ENCODE data around the gene MRE11. TPM values are rescaled to one million over a fixed set of nuclear protein-coding genes. Genes with fewer than 3 reads are reported as not detected.

The MRE11 gene
- total RNA-seq (2021) = 37.1 and 40.7 TPM in 2 replicates
- long read RNA-seq, full-length matches to known transcripts = 95 of 418 reads
- long read RNA-seq, partial matches to known transcripts = 153 of 418 reads
- long read RNA-seq, other reads (novel, unspliced or antisense) = 170 of 418 reads

DNA sequence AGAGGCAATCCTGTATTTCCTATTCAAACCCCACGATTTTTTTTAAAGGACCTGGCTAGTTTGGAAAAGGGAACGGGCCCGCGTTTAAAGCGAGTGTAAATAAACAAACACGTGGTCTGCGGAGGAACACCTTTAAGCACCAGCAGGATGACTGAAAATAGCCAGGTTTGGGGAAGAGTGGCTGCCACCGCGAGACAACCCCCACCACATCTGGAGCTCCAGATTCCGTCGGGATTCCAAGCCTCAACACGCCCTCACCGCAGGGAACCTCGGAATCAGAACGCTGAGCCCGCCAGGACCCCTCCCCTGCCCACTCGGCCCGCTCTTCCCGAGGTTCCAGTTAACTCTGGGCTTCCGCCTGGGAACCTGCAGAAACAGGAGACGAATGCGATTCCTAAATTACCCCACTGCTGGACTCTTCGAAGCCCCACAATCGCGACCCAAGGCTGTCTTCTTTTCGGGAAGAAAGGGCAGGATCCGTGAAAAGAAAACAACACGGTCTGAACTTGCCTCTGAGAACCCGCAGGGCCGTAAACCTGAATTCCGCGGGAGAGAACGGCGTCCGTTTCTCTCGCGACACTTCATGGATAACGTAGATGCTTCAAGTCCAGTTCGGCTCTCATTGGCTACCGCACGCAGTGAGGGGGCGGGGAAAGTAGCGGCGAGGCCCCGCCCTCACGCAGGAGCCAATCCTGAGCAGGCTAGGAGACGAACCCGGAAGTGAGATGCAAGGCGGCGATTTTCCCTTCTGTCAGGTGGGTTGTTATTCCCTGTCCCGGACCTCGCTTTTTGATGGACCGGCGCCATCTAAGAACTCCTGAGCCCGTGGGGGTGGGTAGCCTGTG lies at the start of gene MRE11, which contains the start of gene ANKRD49:
Gene MRE11 (minus strand): TSS at position 564 of the 845 bp plus-strand sequence. CDS start 1,043 bp downstream, outside the sequence.
Gene ANKRD49 (plus strand): TSS at position 704 of the 845 bp plus-strand sequence. CDS start 2,710 bp downstream, outside the sequence.
- whole genome bisulfite sequencing (ENCODE audit: extremely low coverage, insufficient read length, low lambda C conversion rate) = no CpG with 5 or more reads among the region's 55 CpGs
- peaks cover 13 to 38% (median 33%) of the 10 kb centered on the region in 3 experiments; a peak in 6 of 7 replicates for H3K36me3 Mint-ChIP-seq (ENCODE audit: insufficient read depth in 1 of 3, low read depth in 3 of 3)
- H3K27me3 ChIP-seq (ENCODE audit: insufficient read depth, low read length) = no peaks in the 10 kb centered on the region

More for the DNA sequence above, at the start of gene MRE11, which contains the start of gene ANKRD49:
- H3K79me1 ChIP-seq (ENCODE audit: insufficient read depth, low read depth, low read length, poor library complexity, severe bottlenecking) = peaks cover 2% of the 10 kb centered on the region
- no peak within 1 kb of the TSS for H2BK20ac ChIP-seq (ENCODE audit: low read depth, low read length, poor library complexity, severe bottlenecking)
- no peak within 1 kb of the TSS for H2BK12ac ChIP-seq (ENCODE audit: insufficient read length, low read depth, low read length)
- H3K27ac ChIP-seq (ENCODE audit: insufficient read length, low read depth, low read length) = peak within 1 kb of the TSS; percentile 90
- peak within 1 kb of the TSS; percentile 72 for H3K18ac ChIP-seq (ENCODE audit: insufficient read length, low read depth, low read length)
- no peak within 1 kb of the TSS for H2BK120ac ChIP-seq (ENCODE audit: low read depth, low read length, poor library complexity, severe bottlenecking)
- H3K4me1 ChIP-seq (ENCODE audit: insufficient read depth, low read length) = no peaks in the 10 kb centered on the region
- no peak within 1 kb of the TSS for H4K8ac ChIP-seq (replicated peaks; ENCODE audit: insufficient read length, low read depth, low read length)
- H3K56ac ChIP-seq (ENCODE audit: insufficient read length, low read depth, low read length) = peak within 1 kb of the TSS; percentile 2
- H3K27me3 Mint-ChIP-seq (ENCODE audit: low read depth) = no peaks in the 10 kb centered on the region
- no peak within 1 kb of the TSS for H3T11ph ChIP-seq (ENCODE audit: low read length)
- H3K23me2 ChIP-seq (ENCODE audit: insufficient read length, low read depth, low read length, poor library complexity, severe bottlenecking) = peaks cover 7% of the 10 kb centered on the region
- H3K4me3 Mint-ChIP-seq = peak within 1 kb of the TSS; percentile 97 to 98
- H3K4ac ChIP-seq (ENCODE audit: low read depth, low read length) = no peak within 1 kb of the TSS
- peak within 1 kb of the TSS; percentile 48 for H2BK5ac ChIP-seq (ENCODE audit: insufficient read length, low read length)
- H2AFZ ChIP-seq (ENCODE audit: low read length) = peak within 1 kb of the TSS; percentile 76
- H3K14ac ChIP-seq (ENCODE audit: insufficient read depth, low read length) = peak within 1 kb of the TSS; percentile 94
- no peaks in the 10 kb centered on the region for H3K79me2 ChIP-seq (ENCODE audit: insufficient read depth, low read length)
- H3K23ac ChIP-seq (ENCODE audit: insufficient read length, low read depth, low read length) = no peak within 1 kb of the TSS
- H3K4me1 Mint-ChIP-seq = peaks cover 8 to 18% of the 10 kb centered on the region in 2 experiments; a peak in 3 of 4 replicates
- no peaks in the 10 kb centered on the region; a peak in 1 of 5 replicates for H3K9me3 Mint-ChIP-seq
- TF ChIP-seq, protein P1, sequence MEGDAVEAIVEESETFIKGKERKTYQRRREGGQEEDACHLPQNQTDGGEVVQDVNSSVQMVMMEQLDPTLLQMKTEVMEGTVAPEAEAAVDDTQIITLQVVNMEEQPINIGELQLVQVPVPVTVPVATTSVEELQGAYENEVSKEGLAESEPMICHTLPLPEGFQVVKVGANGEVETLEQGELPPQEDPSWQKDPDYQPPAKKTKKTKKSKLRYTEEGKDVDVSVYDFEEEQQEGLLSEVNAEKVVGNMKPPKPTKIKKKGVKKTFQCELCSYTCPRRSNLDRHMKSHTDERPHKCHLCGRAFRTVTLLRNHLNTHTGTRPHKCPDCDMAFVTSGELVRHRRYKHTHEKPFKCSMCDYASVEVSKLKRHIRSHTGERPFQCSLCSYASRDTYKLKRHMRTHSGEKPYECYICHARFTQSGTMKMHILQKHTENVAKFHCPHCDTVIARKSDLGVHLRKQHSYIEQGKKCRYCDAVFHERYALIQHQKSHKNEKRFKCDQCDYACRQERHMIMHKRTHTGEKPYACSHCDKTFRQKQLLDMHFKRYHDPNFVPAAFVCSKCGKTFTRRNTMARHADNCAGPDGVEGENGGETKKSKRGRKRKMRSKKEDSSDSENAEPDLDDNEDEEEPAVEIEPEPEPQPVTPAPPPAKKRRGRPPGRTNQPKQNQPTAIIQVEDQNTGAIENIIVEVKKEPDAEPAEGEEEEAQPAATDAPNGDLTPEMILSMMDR (conservative IDR thresholded peaks at IDR 0.05) = no peak
- H4K91ac ChIP-seq (ENCODE audit: insufficient read length, low read depth, low read length) = no peak within 1 kb of the TSS
- no peak within 1 kb of the TSS for H4K5ac ChIP-seq (ENCODE audit: insufficient read length, low read depth, low read length)
- no peaks in the 10 kb centered on the region for H4K20me1 ChIP-seq (ENCODE audit: control insufficient read depth, insufficient read depth, insufficient read length)
- H3K27ac Mint-ChIP-seq = peak within 1 kb of the TSS; percentile 99 to 100 (median 100)
- no peak within 1 kb of the TSS for H2AK5ac ChIP-seq (ENCODE audit: insufficient read length, low read length)
- peak within 1 kb of the TSS; percentile 93 for H3K4me2 ChIP-seq (ENCODE audit: insufficient read depth, insufficient read length, low read length)
- H3K9ac ChIP-seq (ENCODE audit: extremely low read depth, insufficient read length, low read length) = peak within 1 kb of the TSS; percentile 96
- H3K9me3 ChIP-seq (ENCODE audit: control insufficient read depth, low read depth, low read length) = no peaks in the 10 kb centered on the region
- peak; percentile 99 for DNase-seq
- no peak within 1 kb of the TSS for H2BK15ac ChIP-seq (ENCODE audit: low read depth, low read length)

Measured in H9 (cell line).